Pancreas (tissue), 10 donors: ENCODE results near the gene AGPAT4. TPM values are rescaled to one million over a fixed set of nuclear protein-coding genes. Genes with fewer than 3 reads are reported as not detected.
A peak's percentile ranks its signal among the peaks of the same experiment; 100 is the strongest.

Experiments used
- ATAC-seq, 4 donors: fragments of 200-7000 bp; cut with Tn5 transposase; one replicate each; pipeline versions ENCODE4 v1.8.0 to v1.9.1; 2020; ENCODE audit warnings: mild to moderate bottlenecking in 4 of 4, moderate library complexity in 4 of 4
- DNase-seq, 6 donors: peaks; one replicate each; pipeline ENCODE4 v3.0.0-alpha.2; 2020
- FAIRE-seq: peaks from 2 replicates; lab custom pipeline; 2012; peaks lifted over from hg19 to GRCh38; lab: Jason Lieb, UNC
- H3K27ac ChIP-seq, 4 donors: fragments of 200-600 bp; sonication (generic); 1 replicate in 3 of 4; 2 replicates in 1 of 4; pipeline versions ENCODE4 v1.5.0 to v1.8.0; 2020
- H3K27me3 ChIP-seq, 4 donors: fragments of 200-600 bp; one replicate each; pipeline ENCODE4 v1.8.0; 2021
- H3K36me3 ChIP-seq, 3 donors: fragments of 200-600 bp; sonication (generic) in 1 of 3; one replicate each; pipeline versions ENCODE4 v1.5.0 to v1.8.0; 2020 to 2021
- H3K4me1 ChIP-seq, 3 donors: fragments of 200-600 bp; one replicate each; pipeline ENCODE4 v1.8.0; 2021
- H3K4me3 ChIP-seq, 4 donors: fragments of 200-600 bp; sonication (generic) in 2 of 4; one replicate each; pipeline versions ENCODE4 v1.5.0 to v1.8.0; 2020 to 2021
- H3K9me3 ChIP-seq, 4 donors: fragments of 200-600 bp; one replicate each; pipeline ENCODE4 v1.8.0; 2021
- CTCF ChIP-seq, 4 donors: fragments of 200-600 bp; sonication (generic) in 3 of 4; IDR thresholded peaks; one replicate each; pipeline versions ENCODE4 v1.5.0 to v1.8.0; 2021; ENCODE audit warnings: antibody characterized with exemption in 4 of 4
- WGBS, 2 donors: extraction: QIAGEN DNeasy Blood & Tissue Kit; methylation state at CpG; one replicate each; pipeline ENCODE4 v1.1.7; 2013; 5-methylcytosine and 5-hydroxymethylcytosine counted together
- intact Hi-C, 3 donors: fragments of 100-400 bp; cut with DNase I; formaldehyde crosslinking; loops; one replicate each; pipeline versions ENCODE4 v1.11.1 to v1.14.2; 2022
- polyA plus RNA-seq, 2 donors: library from polyadenylated mRNA; stranded (reverse); fragments of 200-250 nt; gene quantifications; one replicate each; pipeline ENCODE4 v1.2.3, GENCODE V29; 2013
- total RNA-seq, 6 donors: library from RNA; stranded (reverse); fragmentation: NEBNext Ultra II Directional in 4 of 6; extraction: Animal tissue kit (Norgen Biotek cat#: 25700) in 4 of 6; gene quantifications; one replicate each; pipeline versions ENCODE4 v1.2.1 to v1.2.4, GENCODE V29; 2021 to 2023
- donor health status: healthy with polysubstance abuse.
- donor health status: DM: no; HTN: no; CAD: no; lungs with moderate emphysema.
- donor health status: DM: no; HTN: no; CAD: no.
- donor health status: control.
- donor health status: control.
- donor health status: Bipolar disorder and iron deficiency.
- donor health status: DM: yes; HTN: yes; CAD: no.
- donor health status: DM: no; HTN: no; CAD: no.
- donor health status: DM: no; HTN: no; CAD: no.
- donor health status: DM: yes; HTN: yes; CAD: no.

AGPAT4 gene
- total and polyA plus RNA-seq, 8 donors = 1.6 to 6.4 (median 2.3) TPM

- WGBS, 2 donors = 91 to 92% methylated on average over 13 of the region's 13 CpGs
- Histone ChIP-seq H3K27me3 (no peaks in the 10 kb centered on the region), H3K36me3 (no peaks in the 10 kb centered on the region), H3K4me3 (no peak overlapping the region), H3K4me1 (peaks cover 0 to 6% (median 0%) of the 10 kb centered on the region in 3 donors), H3K27ac (no peak overlapping the region), H3K9me3 (no peaks in the 10 kb centered on the region)
- intact Hi-C loops = no loop called here
- TF ChIP-seq CTCF (IDR thresholded peaks at IDR 0.05) = no peak
- ATAC-seq = no peak
- no peak for FAIRE-seq
- no peak for DNase-seq
Observed at GRCh38 chr6:161215876-161216615, 57.8 kb downstream of the AGPAT4 start.

DNA sequence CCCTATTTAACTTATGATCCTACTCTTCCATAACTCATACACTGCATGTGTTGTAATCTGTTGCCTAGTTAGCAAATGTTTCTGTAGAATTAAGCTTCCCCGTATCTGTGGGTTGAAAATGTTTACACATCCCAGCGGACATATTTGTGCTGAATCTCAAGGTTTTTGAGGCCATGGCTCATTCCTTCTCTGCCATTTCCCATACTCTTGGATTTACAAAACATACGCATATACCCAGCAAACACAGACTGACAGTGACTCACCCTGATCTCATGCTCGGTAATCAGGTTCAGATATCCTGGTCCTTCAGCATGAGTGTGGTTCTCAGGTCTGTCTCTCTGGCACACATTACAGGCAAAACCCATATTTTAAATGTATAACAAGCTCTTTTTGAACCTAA is 58.7 kb downstream of the AGPAT4 start:
- no peaks in the 10 kb centered on the region for H3K27me3 ChIP-seq
- no peak overlapping the region for H3K27ac ChIP-seq

GRCh38 chr6:161214722-161215121 is 59.1 kb downstream of the AGPAT4 start:
- no peak overlapping the region for H3K27ac ChIP-seq
- 56 to 59% methylated on average over 5 of the region's 5 CpGs for WGBS, 2 donors
- FAIRE-seq = no peak

More for the DNA sequence above, 58.7 kb downstream of the AGPAT4 start:
- no peak for FAIRE-seq
- DNase-seq = no peak
- H3K4me1 ChIP-seq = peaks cover 0 to 6% (median 0%) of the 10 kb centered on the region in 3 donors
- no peaks in the 10 kb centered on the region for H3K9me3 ChIP-seq
- 44 to 45% methylated on average over 4 of the region's 4 CpGs for WGBS, 2 donors
- peak; percentile 71 to 88 (median 80) for ATAC-seq
- no peak for TF ChIP-seq CTCF (IDR thresholded peaks at IDR 0.05)
- no peak overlapping the region for H3K4me3 ChIP-seq
- H3K36me3 ChIP-seq = no peaks in the 10 kb centered on the region
- intact Hi-C loops = no loop called here

GRCh38 chr6:161212902-161213301 is 61.0 kb downstream of the AGPAT4 start:
- no peaks in the 10 kb centered on the region for H3K36me3 ChIP-seq
- H3K4me1 ChIP-seq = peaks cover 0 to 6% (median 0%) of the 10 kb centered on the region in 3 donors
- WGBS, 2 donors = 29 to 43% methylated on average over 1 of the region's 1 CpG
- no peak overlapping the region for H3K27ac ChIP-seq
- intact Hi-C loops = no loop called here
- no peaks in the 10 kb centered on the region for H3K9me3 ChIP-seq
- FAIRE-seq (no peak), DNase-seq (peak in 1 of 6 donors; percentile 25), ATAC-seq (peak in 2 of 4 donors; percentile 59 to 60)
- no peaks in the 10 kb centered on the region for H3K27me3 ChIP-seq
- H3K4me3 ChIP-seq = no peak overlapping the region
- TF ChIP-seq CTCF (IDR thresholded peaks at IDR 0.05) = no peak

More at GRCh38 chr6:161214722-161215121, 59.1 kb downstream of the AGPAT4 start:
- DNase-seq (no peak), ATAC-seq (peak; percentile 49 to 70 (median 60))
- H3K36me3 ChIP-seq = no peaks in the 10 kb centered on the region
- no peak for TF ChIP-seq CTCF (IDR thresholded peaks at IDR 0.05)
- H3K4me3 ChIP-seq = no peak overlapping the region
- peaks cover 0 to 6% (median 0%) of the 10 kb centered on the region in 3 donors for H3K4me1 ChIP-seq
- H3K27me3 ChIP-seq = no peaks in the 10 kb centered on the region
- intact Hi-C loops = no loop called here
- H3K9me3 ChIP-seq = no peaks in the 10 kb centered on the region
